CD4-positive, alpha-beta memory T cell (primary cell): ENCODE measurements around the gene RTTN. TPM values are rescaled to one million over a fixed set of nuclear protein-coding genes. Genes with fewer than 3 reads are reported as not detected.
A peak's percentile ranks its signal among the peaks of the same experiment; 100 is the strongest.

ENCODE experiments used
- CTCF ChIA-PET: fragments of 350-600 bp; sonication (Branson Sonifier 250); formaldehyde crosslinking; loops from one replicate; lab custom pipeline; 2021; ENCODE audit warnings: inconsistent platforms; ENCODE audit not compliant: partially characterized antibody; lab: Charles Lee
- POLR2A ChIA-PET: fragments of 350-600 bp; sonication (Branson Sonifier 250); formaldehyde crosslinking; loops from one replicate; lab custom pipeline; 2021; ENCODE audit not compliant: partially characterized antibody; lab: Charles Lee
- DNase-seq, 5 donors: peaks; one replicate each; pipeline versions ENCODE4 v3.0.0 to v3.0.0-alpha.2; 2020 to 2022; ENCODE audit warnings: mixed read lengths in 1 of 5
- H3K27ac ChIP-seq: one replicate; pipeline ENCODE4 v1.7.0; 2013; ENCODE audit warnings: low read depth, low read length
- H3K27me3 ChIP-seq: 2 replicates; pipeline ENCODE4 v1.7.0; 2013; ENCODE audit warnings: mild to moderate bottlenecking, low read length, moderate library complexity; ENCODE audit not compliant: insufficient read depth
- H3K36me3 ChIP-seq: 2 replicates; pipeline ENCODE4 v1.7.0; 2013; ENCODE audit warnings: mild to moderate bottlenecking, low read length, moderate library complexity; ENCODE audit not compliant: insufficient read depth
- H3K4me1 ChIP-seq: 2 replicates; pipeline ENCODE4 v1.7.0; 2013; ENCODE audit warnings: mild to moderate bottlenecking, low read length, moderate library complexity; ENCODE audit not compliant: insufficient read depth
- H3K4me3 ChIP-seq, 2 donors: one replicate each; pipeline ENCODE4 v1.7.0; 2013; ENCODE audit warnings: low read length in 2 of 2, mild to moderate bottlenecking in 1 of 2
- H3K9me3 ChIP-seq, 2 donors: one replicate each; pipeline ENCODE4 v1.7.0; 2013; ENCODE audit warnings: low read length in 2 of 2, control low read depth in 1 of 2; ENCODE audit not compliant: control insufficient read depth in 1 of 2
- H3K27ac Mint-ChIP-seq, 7 donors: one replicate each; pipeline ENCODE4 v1.8.0; 2020 to 2021; ENCODE audit warnings: mixed read lengths in 7 of 7, mild to moderate bottlenecking in 6 of 7, inconsistent platforms in 3 of 7, moderate library complexity in 3 of 7
- H3K27me3 Mint-ChIP-seq, 2 donors: one replicate each; pipeline ENCODE4 v1.8.0; 2020 to 2021; ENCODE audit warnings: mixed read lengths in 2 of 2
- H3K36me3 Mint-ChIP-seq, 2 donors: one replicate each; pipeline ENCODE4 v1.8.0; 2020 to 2021; ENCODE audit warnings: mixed read lengths in 2 of 2, inconsistent platforms in 1 of 2, mild to moderate bottlenecking in 1 of 2
- H3K4me1 Mint-ChIP-seq, 4 donors: one replicate each; pipeline ENCODE4 v1.8.0; 2020 to 2021; ENCODE audit warnings: mixed read lengths in 4 of 4, mild to moderate bottlenecking in 1 of 4
- H3K4me3 Mint-ChIP-seq, 8 donors: one replicate each; pipeline ENCODE4 v1.8.0; 2020 to 2021; ENCODE audit warnings: mixed read lengths in 8 of 8, mild to moderate bottlenecking in 7 of 8, moderate library complexity in 6 of 8, inconsistent platforms in 3 of 8
- H3K9me3 Mint-ChIP-seq, 8 donors: one replicate each; pipeline ENCODE4 v1.8.0; 2020 to 2021; ENCODE audit warnings: mixed read lengths in 8 of 8, mild to moderate bottlenecking in 5 of 8, inconsistent platforms in 3 of 8, moderate library complexity in 1 of 8
- intact Hi-C: fragments of 100-400 bp; cut with micrococcal nuclease; formaldehyde crosslinking; loops from one replicate; pipeline ENCODE4 v1.15.1; 2023
- polyA plus RNA-seq, 2 donors: library from polyadenylated mRNA; unstranded; fragments of 300-500 nt; fragmentation: Illumina TruSeq; gene quantifications; one replicate each; pipeline ENCODE4 v1.2.3, GENCODE V29; 2021
- total RNA-seq, 2 experiments: library from RNA; stranded (reverse); gene quantifications; one replicate each; pipeline ENCODE4 v1.2.3, GENCODE V29; 2021

Gene RTTN
- total and polyA plus RNA-seq, 4 experiments from 2014 or later: 2.6 to 27.1 (median 14.5) TPM

DNA sequence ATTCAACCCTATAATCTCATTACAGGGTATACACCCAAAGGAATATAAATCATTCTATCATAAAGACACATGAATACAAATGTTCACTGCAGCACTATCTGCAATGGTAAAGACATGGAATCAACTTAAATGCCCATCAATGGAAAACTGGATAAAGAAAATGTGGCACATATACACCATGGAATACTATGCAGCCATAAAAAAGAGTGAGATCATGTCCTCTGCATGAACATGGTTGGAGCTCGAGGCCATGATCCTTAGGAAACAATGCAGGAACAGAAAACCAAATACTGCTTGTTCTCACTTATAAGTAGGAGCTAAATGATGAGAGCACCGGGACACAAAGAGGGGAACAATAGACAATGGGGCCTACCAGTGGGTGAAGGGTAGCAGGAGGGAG lies 169.3 kb downstream of the RTTN start:
- DNase-seq: no peak
- no peak overlapping the region for H3K4me3 ChIP-seq
- Mint-ChIP-seq H3K4me1 (peaks cover 0 to 1% (median under 1%) of the 10 kb centered on the region in 4 donors), H3K36me3 (peaks cover 43 to 73% of the 10 kb centered on the region in 2 donors), H3K9me3 (peaks cover 0 to 6% (median 0%) of the 10 kb centered on the region in 8 donors), H3K27ac (peak overlapping the region in 1 of 7 donors; percentile 13), H3K27me3 (no peaks in the 10 kb centered on the region), H3K4me3 (no peak overlapping the region)
- no peaks in the 10 kb centered on the region for H3K4me1 ChIP-seq
- ChIA-PET CTCF (no interaction called here), POLR2A (no interaction called here)
- H3K27me3 ChIP-seq: no peaks in the 10 kb centered on the region
- intact Hi-C loops: no loop called here
- H3K27ac ChIP-seq: no peak overlapping the region
- H3K36me3 ChIP-seq: no peaks in the 10 kb centered on the region
- H3K9me3 ChIP-seq: no peaks in the 10 kb centered on the region

- Histone ChIP-seq H3K4me1 (no peaks in the 10 kb centered on the region), H3K36me3 (no peaks in the 10 kb centered on the region), H3K4me3 (no peak overlapping the region), H3K27ac (no peak overlapping the region), H3K9me3 (no peaks in the 10 kb centered on the region), H3K27me3 (no peaks in the 10 kb centered on the region)
- peaks cover 0 to 1% (median 0%) of the 10 kb centered on the region in 4 donors for H3K4me1 Mint-ChIP-seq
- H3K9me3 Mint-ChIP-seq: peaks cover 0 to 3% (median 0%) of the 10 kb centered on the region in 8 donors
- intact Hi-C loops: no loop called here
- H3K4me3 Mint-ChIP-seq: no peak overlapping the region
- ChIA-PET CTCF (no interaction called here), POLR2A (no interaction called here)
- DNase-seq: no peak
- H3K27ac Mint-ChIP-seq: no peak overlapping the region
- H3K36me3 Mint-ChIP-seq: peaks cover 43 to 62% of the 10 kb centered on the region in 2 donors
- no peaks in the 10 kb centered on the region for H3K27me3 Mint-ChIP-seq
Measured at GRCh38 chr18:70031221-70031620, 174.3 kb downstream of the RTTN start.

GRCh38 chr18:70030728-70031127 lies 174.8 kb downstream of the RTTN start:
- H3K27ac ChIP-seq: no peak overlapping the region
- ChIA-PET CTCF (no interaction called here), POLR2A (no interaction called here)
- H3K4me1 ChIP-seq: no peaks in the 10 kb centered on the region
- no peaks in the 10 kb centered on the region for H3K27me3 ChIP-seq
- H3K9me3 Mint-ChIP-seq: peaks cover 0 to 2% (median 0%) of the 10 kb centered on the region in 8 donors
- no peak overlapping the region for H3K4me3 Mint-ChIP-seq
- DNase-seq: no peak
- intact Hi-C loops: no loop called here
- no peak overlapping the region for H3K4me3 ChIP-seq
- H3K9me3 ChIP-seq: no peaks in the 10 kb centered on the region
- no peaks in the 10 kb centered on the region for H3K36me3 ChIP-seq
- peaks cover 0 to 2% (median 0%) of the 10 kb centered on the region in 4 donors for H3K4me1 Mint-ChIP-seq
- H3K36me3 Mint-ChIP-seq: peaks cover 42 to 62% of the 10 kb centered on the region in 2 donors
- H3K27ac Mint-ChIP-seq: no peak overlapping the region
- no peaks in the 10 kb centered on the region for H3K27me3 Mint-ChIP-seq

DNA sequence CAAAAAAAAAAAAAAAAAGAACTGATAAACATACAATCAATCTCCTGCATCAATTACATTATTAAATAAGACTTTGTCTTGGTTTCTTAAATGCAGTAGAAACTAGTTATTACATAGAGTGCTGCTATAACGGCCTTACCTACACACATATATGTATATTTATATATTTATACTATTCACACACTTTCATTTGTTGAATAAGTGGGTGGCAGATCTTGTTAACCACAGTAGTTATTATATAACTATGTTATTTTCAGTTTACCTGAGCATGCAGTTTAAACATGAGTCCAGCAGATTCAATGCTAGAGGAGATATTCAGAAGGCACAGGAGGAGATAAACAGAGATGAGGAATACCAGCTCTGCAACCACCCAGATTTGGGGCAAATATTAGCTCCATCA lies 176.3 kb downstream of the RTTN start:
- POLR2A ChIA-PET: no interaction called here

GRCh38 chr18:70028734-70029133 lies 176.8 kb downstream of the RTTN start:
- intact Hi-C loops: no loop called here
- Mint-ChIP-seq H3K36me3 (peaks cover 44 to 66% of the 10 kb centered on the region in 2 donors), H3K4me1 (peaks cover 0 to 5% (median 0%) of the 10 kb centered on the region in 4 donors), H3K27me3 (no peaks in the 10 kb centered on the region), H3K27ac (no peak overlapping the region), H3K9me3 (peaks cover 0 to 2% (median 0%) of the 10 kb centered on the region in 8 donors), H3K4me3 (no peak overlapping the region)
- Histone ChIP-seq H3K27me3 (no peaks in the 10 kb centered on the region), H3K27ac (no peak overlapping the region), H3K4me1 (no peaks in the 10 kb centered on the region), H3K9me3 (no peaks in the 10 kb centered on the region), H3K36me3 (no peaks in the 10 kb centered on the region), H3K4me3 (no peak overlapping the region)
- ChIA-PET CTCF (no interaction called here), POLR2A (no interaction called here)
- DNase-seq: no peak

More for the DNA sequence above, 176.3 kb downstream of the RTTN start:
- peaks cover 0 to 5% (median 0%) of the 10 kb centered on the region in 4 donors for H3K4me1 Mint-ChIP-seq
- no peak for DNase-seq
- Histone ChIP-seq H3K36me3 (no peaks in the 10 kb centered on the region), H3K4me3 (no peak overlapping the region), H3K27me3 (no peaks in the 10 kb centered on the region), H3K27ac (no peak overlapping the region), H3K4me1 (no peaks in the 10 kb centered on the region), H3K9me3 (no peaks in the 10 kb centered on the region)
- CTCF ChIA-PET: no interaction called here
- H3K27me3 Mint-ChIP-seq: no peaks in the 10 kb centered on the region
- H3K27ac Mint-ChIP-seq: no peak overlapping the region
- peaks cover 0 to 2% (median 0%) of the 10 kb centered on the region in 8 donors for H3K9me3 Mint-ChIP-seq
- no peak overlapping the region for H3K4me3 Mint-ChIP-seq
- intact Hi-C loops: no loop called here
- peaks cover 45 to 67% of the 10 kb centered on the region in 2 donors for H3K36me3 Mint-ChIP-seq

DNA sequence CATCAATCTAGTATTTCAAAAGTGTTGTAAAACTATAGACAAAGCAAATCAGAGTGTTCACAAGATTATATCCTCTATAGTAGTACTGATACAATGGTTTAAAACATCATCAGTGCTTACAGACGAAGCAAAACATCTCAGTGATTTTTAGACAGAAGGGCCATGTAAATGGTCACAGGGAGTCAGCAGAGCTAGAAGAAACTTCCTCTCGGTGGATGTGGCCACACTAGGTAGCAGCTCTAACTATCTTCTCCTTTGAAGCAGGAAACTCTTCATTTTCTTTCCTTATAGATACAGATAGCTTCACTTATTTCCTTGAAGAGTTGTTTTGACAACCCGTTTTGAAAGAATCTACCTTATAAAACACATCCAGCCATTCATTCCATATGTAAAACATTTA lies 177.4 kb downstream of the RTTN start:
- DNase-seq: no peak
- Mint-ChIP-seq H3K27me3 (no peaks in the 10 kb centered on the region), H3K36me3 (peaks cover 46 to 65% of the 10 kb centered on the region in 2 donors), H3K9me3 (peaks cover 0 to 2% (median 0%) of the 10 kb centered on the region in 8 donors), H3K4me1 (peaks cover 0 to 4% (median 0%) of the 10 kb centered on the region in 4 donors), H3K27ac (no peak overlapping the region), H3K4me3 (no peak overlapping the region)
- intact Hi-C loops: no loop called here
- H3K27ac ChIP-seq: no peak overlapping the region
- H3K27me3 ChIP-seq: no peaks in the 10 kb centered on the region
- H3K4me1 ChIP-seq: no peaks in the 10 kb centered on the region
- ChIA-PET CTCF (interaction anchor here (1.6 kb wide), 1 partner anchor 60 kb away, joined by 4 read pairs; no protein-coding TSS in a partner anchor), POLR2A (no interaction called here)
- no peaks in the 10 kb centered on the region for H3K9me3 ChIP-seq
- no peaks in the 10 kb centered on the region for H3K36me3 ChIP-seq
- H3K4me3 ChIP-seq: no peak overlapping the region

DNA sequence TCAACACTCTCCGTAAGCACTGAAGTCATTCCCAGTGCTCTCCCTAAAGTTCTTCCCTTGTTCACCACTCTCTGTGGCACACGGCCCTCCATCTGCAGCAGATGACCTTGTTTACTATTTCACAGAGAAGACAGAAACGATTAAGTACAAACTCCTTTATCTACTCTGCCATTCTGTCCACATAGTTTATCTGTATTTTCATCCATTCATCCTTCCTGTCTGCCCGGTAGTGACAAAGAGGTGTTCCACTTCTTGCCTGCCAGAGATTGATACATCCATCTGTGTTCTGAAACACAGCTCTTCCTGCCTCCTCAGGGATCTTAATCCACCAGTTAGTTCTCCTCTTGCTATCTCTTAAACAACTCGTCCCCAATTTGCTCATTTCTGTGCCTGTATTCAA lies 179.9 kb downstream of the RTTN start:
- no peak for DNase-seq
- Mint-ChIP-seq H3K9me3 (no peaks in the 10 kb centered on the region), H3K36me3 (peaks cover 52 to 62% of the 10 kb centered on the region in 2 donors), H3K4me3 (no peak overlapping the region), H3K4me1 (peaks cover 0 to 4% (median 0%) of the 10 kb centered on the region in 4 donors), H3K27ac (no peak overlapping the region), H3K27me3 (no peaks in the 10 kb centered on the region)
- Histone ChIP-seq H3K4me1 (no peaks in the 10 kb centered on the region), H3K36me3 (peaks cover 2% of the 10 kb centered on the region), H3K9me3 (no peaks in the 10 kb centered on the region), H3K27me3 (no peaks in the 10 kb centered on the region), H3K27ac (no peak overlapping the region), H3K4me3 (no peak overlapping the region)
- ChIA-PET CTCF (no interaction called here), POLR2A (no interaction called here)
- intact Hi-C loops: no loop called here
